ENCODE results near the gene MDGA2.
"Not testable (repeated sequence)": the region's sequence is repeated elsewhere in the genome, so short reads cannot be mapped to it uniquely, and the experiment has no call there.

Gene MDGA2

GRCh38 chr14:47220096-47220495, 455.3 kb downstream of the MDGA2 start:
- DNase-seq = no peak

GRCh38 chr14:47211263-47211662, 464.1 kb downstream of the MDGA2 start:
- DNase-seq = no peak

GRCh38 chr14:47210099-47210498, 465.3 kb downstream of the MDGA2 start:
- DNase-seq = no peak

DNA sequence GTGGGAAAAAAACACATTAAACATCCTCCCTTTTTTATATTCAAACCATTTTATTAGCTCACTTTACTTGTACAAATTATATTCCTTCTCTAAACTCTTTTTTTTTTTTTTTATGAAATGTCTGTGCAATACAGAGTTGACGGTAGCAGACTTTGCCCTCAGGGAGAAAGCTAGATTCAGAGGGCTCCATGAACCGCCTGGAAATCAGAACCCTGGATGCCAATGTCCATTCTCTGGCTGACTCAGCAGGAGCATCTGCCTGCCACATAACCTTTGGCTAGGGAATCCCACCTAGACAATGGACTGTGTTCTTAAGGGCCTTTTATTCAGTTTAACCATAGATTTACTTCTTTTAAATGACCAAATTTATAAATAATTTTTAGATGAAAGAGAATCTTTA, 467.0 kb downstream of the MDGA2 start:
- DNase-seq = no peak

GRCh38 chr14:47207617-47208016, 467.8 kb downstream of the MDGA2 start:
- no peak for DNase-seq

GRCh38 chr14:47200740-47201139, 474.7 kb downstream of the MDGA2 start:
- DNase-seq = no peak

DNA sequence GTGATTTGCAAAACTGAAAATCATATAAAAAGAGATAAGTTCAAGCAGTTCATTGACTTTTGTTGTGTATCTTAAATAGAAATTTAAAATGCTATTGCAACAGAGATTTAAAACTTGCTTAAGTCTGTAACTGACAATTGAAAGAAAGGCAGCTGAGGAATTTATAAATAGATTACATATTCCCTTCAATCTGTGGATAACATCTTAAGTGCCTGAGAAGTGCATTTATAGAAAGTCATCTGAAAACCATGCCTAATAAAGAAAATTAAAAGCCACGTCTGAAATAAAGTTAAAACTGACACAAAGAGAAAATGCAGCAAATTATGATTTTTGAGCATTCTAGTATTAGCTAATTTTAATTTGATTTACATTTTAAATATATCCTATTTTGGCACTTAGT, 479.8 kb downstream of the MDGA2 start:
- no peak for DNase-seq

DNA sequence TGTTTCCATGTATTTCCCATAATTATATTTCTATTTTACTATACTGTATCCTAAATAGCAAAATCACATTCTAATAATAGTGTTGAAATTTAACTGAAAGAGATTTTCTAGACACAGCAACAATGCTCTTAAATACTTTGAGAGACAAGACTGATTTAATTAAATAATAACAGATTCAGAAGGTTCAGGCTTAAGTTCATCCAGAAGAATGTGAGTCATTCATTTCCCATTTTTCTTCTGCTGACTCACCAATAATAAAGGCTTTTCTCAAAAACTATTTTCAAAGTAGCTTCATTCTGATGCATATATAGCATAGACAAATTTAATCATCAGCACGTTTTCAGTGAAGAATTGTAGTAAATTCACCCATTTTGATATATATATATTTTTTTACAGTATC, 481.4 kb downstream of the MDGA2 start:
- no peak for DNase-seq

GRCh38 chr14:47192203-47192602, 483.2 kb downstream of the MDGA2 start:
- DNase-seq = not testable (repeated sequence)

DNA sequence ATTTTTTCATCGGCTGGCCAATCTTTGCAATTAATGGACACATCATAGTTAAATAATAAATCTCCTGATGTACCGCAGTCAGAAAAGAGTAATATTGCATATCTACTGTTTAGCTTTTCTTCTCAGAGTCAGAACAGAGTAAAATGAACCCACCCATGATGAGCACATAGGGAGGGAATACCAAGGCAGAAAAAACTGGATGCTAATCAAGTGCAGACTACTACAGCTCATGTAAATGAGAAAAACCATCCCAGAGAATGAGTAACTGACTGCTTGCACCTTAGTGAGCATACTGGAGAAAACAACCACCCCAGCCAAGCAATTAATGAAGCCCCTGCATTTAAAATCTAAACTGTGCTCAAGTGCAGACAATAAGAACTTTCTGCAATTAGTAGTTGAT, 483.7 kb downstream of the MDGA2 start:
- DNase-seq = no peak

GRCh38 chr14:47189911-47190484, 485.4 kb downstream of the MDGA2 start:
- DNase-seq = no peak

- no peak for DNase-seq
Observed at GRCh38 chr14:47186486-47186885, 488.9 kb downstream of the MDGA2 start.

DNA sequence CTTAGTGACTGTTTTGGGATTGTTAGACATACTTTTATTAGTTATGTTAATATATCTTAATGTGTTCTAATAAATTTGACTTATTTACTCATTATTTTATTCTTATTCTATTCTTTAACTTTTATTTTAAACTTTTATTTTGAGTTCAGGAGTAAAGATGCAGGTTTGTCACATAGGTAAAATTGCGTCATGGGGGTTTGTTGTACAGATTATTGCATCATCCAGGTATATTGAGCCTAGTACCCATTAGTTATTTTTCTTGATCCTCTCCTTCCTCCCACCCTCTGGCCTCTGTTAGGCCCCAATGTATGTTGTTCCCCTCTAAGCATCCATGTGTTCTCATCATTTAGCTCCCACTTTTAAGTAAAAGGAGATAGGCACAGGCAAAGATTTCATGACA, 495.5 kb downstream of the MDGA2 start:
- DNase-seq = no peak

DNA sequence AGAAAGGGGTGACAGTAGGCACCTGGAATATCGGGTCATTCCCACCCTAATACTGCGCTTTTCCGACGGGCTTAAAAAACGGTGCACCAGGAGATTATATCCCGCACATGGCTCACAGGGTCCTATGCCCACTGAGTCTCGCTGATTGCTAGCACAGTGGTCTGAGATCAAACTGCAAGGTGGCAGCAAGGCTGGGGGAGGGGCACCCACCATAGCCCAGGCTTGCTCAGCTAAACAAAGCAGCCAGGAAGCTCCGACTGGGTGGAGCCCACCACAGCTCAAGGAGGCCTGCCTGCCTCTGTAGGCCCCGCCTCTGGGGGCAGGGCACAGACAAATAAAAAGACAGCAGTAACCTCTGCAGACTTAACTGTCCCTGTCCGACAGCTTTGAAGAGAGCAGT, 503.5 kb downstream of the MDGA2 start:
- not testable (repeated sequence) for DNase-seq

- DNase-seq = no peak
Observed at GRCh38 chr14:47167402-47167801, 508.0 kb downstream of the MDGA2 start.

GRCh38 chr14:47155395-47155794, 520.0 kb downstream of the MDGA2 start:
- no peak for DNase-seq

DNA sequence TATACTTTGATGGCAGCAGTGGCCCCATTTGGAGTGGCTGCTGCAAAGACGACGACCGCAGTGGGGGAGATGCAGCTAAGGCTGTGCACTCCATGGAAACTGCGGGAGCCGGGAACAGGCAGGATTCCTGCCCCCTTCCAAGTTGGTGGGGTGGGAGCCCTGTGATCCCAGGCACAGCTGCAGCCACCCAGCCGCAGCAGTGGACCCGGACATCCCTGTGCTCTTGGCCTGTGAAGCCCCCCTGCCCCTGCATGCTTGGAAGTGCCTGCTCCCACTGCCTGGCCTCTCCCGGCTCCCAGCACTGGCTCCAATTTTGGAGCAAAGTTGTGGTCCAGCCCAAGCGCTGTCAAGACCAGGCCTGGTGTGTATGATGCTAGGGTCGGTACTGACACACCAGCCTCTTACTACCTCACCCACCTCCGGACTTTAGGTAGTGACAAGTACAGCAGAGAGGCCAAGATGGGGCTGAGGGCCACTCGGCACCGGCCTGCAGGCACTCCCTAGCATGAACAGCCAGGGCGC, 521.1 kb downstream of the MDGA2 start:
- DNase-seq = no peak

DNA sequence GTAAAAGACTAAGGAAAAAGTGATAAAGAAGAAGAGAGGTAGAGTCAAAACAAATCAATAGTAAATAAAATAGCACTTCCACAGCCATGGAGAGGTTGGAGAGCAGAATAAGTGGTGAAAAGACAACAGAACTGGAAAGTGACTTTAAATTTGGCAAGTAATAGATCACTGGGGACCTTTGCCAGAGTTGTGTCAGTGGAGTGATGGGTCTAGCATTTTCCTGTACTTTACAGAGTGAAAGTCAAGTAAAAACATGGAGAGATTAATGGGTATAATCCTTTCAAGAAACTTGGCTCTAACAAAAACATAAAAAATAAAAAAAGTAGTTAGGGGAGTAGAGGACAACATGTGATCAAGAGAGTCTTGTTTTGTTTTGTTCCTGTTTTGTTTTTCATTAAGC, 521.7 kb downstream of the MDGA2 start:
- DNase-seq = no peak

DNA sequence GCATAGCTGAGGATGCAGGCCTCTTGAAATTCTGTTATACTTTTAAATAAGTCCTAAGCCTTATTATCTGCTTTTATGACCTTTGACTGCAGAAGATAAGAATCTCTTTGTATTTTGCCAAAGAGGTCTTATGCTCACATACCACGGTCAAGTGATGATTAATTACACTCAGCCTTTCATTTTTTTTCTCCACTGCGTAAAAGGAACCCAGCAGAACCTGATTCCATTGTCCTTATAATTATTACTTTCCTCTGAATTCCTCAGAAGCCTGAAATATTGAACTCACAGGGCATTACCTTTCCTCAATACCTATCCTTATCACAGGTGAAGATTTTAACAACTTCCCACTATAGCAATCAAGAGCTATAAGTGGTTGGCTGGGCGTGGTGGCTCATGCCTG, 525.1 kb downstream of the MDGA2 start:
- DNase-seq = no peak

- no peak for DNase-seq
Observed at GRCh38 chr14:47149326-47149725, 526.1 kb downstream of the MDGA2 start.

DNA sequence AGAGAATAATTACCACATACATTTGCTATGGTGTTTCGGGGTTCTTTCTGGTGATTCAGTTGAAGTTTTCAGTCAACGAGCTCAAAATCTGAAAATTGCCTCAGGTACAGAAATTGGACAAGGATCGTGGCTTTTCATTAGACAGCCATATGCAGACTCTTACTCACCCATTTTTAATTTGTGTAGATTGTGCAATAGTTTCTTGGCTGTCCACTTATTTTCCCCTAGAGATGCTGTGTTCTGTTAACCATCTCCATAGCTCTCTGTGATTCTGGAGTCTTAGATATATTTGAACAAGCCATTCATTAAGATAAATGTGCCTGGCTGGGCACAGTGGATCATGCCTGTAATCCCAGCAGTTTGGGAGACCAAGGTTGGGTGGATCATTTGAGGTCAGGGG, 526.7 kb downstream of the MDGA2 start:
- no peak for DNase-seq

- DNase-seq = no peak
Observed at GRCh38 chr14:47120645-47121044, 554.8 kb downstream of the MDGA2 start.

DNA sequence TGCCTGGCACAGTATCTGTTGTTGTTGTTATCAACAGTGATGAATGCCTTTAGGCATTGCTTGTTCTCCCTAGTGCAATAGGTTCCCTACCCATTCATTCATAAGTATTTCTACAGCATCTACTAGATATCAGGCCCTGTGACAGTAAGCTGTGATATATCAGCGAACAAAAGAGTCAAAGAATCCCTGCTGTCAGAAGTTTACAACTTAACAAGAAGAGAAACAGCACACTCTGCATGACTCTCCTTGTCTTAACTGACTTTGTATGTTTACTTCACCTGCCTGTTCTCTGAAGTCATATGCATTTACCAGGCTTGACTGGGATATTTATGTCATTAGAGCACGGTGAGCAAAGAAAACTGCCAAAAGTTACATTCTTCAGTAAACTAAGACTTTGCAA, 571.6 kb downstream of the MDGA2 start:
- no peak for DNase-seq

DNA sequence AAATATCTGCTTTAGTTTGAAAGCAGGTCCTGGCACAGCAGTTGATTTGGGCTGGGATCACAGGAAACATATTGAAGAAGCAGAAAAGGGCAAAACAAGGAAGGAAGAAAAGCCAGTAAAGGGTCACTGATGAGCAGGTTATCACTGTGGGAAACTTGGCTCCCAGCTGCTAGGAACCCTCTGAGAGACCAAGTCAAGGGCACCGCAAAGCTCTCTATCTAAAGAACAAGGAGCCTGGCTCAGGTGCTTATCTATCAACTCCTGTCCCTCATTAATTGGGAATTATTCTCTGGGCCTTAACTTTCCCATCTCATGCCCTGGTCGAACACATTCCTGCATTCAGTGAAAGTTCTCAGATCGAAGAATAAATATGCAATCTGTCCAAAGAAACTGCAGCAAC, 572.9 kb downstream of the MDGA2 start:
- no peak for DNase-seq

GRCh38 chr14:47085678-47086077, 589.7 kb downstream of the MDGA2 start:
- no peak for DNase-seq
